Neuronal stem cell (in vitro differentiated cells): ENCODE data around the gene SLX9.

Experiments used
- DNase-seq: peaks from one replicate; pipeline ENCODE4 v3.0.0-alpha.2; 2013; ENCODE audit warnings: low spot score
- H2AFZ ChIP-seq: one replicate; pipeline ENCODE4 v1.6.1; 2013; ENCODE audit warnings: mild to moderate bottlenecking, low read length, inconsistent platforms
- H2AK5ac ChIP-seq: 2 replicates; pipeline ENCODE4 v1.6.1; 2013; ENCODE audit warnings: low read depth, mild to moderate bottlenecking, inconsistent platforms, low read length, moderate library complexity, mixed read lengths
- H2BK120ac ChIP-seq: 2 replicates; pipeline ENCODE4 v1.6.1; 2013; ENCODE audit warnings: low read depth, mild to moderate bottlenecking, inconsistent platforms, low read length, moderate library complexity, mixed read lengths
- H2BK12ac ChIP-seq: one replicate; pipeline ENCODE4 v1.6.1; 2013; ENCODE audit warnings: low read length, inconsistent platforms
- H2BK15ac ChIP-seq: 2 replicates; pipeline ENCODE4 v1.6.1; 2013; ENCODE audit warnings: mild to moderate bottlenecking, low read length, inconsistent platforms, mixed read lengths
- H2BK5ac ChIP-seq: one replicate; pipeline ENCODE4 v1.6.1; 2013; ENCODE audit warnings: inconsistent platforms, mild to moderate bottlenecking, low read length, moderate library complexity
- H3K14ac ChIP-seq: one replicate; pipeline ENCODE4 v1.6.1; 2013; ENCODE audit warnings: low read length, inconsistent platforms
- H3K18ac ChIP-seq: 2 replicates; pipeline ENCODE4 v1.6.1; 2013; ENCODE audit warnings: low read length, inconsistent platforms
- H3K23ac ChIP-seq: 2 replicates; pipeline ENCODE4 v1.6.1; 2013; ENCODE audit warnings: low read depth, mild to moderate bottlenecking, mixed read lengths, low read length, inconsistent platforms; ENCODE audit not compliant: poor library complexity
- H3K27ac ChIP-seq: replicated peaks from 3 replicates; pipeline ENCODE4 v1.5.1; 2013; ENCODE audit warnings: low read length, inconsistent platforms
- H3K27me3 ChIP-seq, 3 experiments: 2 replicates each; pipeline ENCODE4 v1.6.1; 2013; ENCODE audit warnings: low read length in 3 of 3, mild to moderate bottlenecking in 2 of 3, inconsistent platforms in 1 of 3, low read depth in 1 of 3, mixed read lengths in 1 of 3, moderate library complexity in 1 of 3; ENCODE audit not compliant: control insufficient read depth in 3 of 3, insufficient read depth in 3 of 3
- H3K36me3 ChIP-seq, 2 donors: replicated peaks in 1 of 2; 2 replicates each; pipeline ENCODE4 v1.6.1; 2013; ENCODE audit warnings: low read length in 2 of 2; ENCODE audit not compliant: control insufficient read depth in 2 of 2, insufficient read depth in 2 of 2
- H3K4ac ChIP-seq: 2 replicates; pipeline ENCODE4 v1.6.1; 2013; ENCODE audit warnings: inconsistent platforms, mild to moderate bottlenecking, low read length, moderate library complexity
- H3K4me1 ChIP-seq, 2 donors: 1 replicate in 1 of 2; 2 replicates in 1 of 2; pipeline ENCODE4 v1.6.1; 2013; ENCODE audit warnings: low read length in 2 of 2, low read depth in 1 of 2; ENCODE audit not compliant: control insufficient read depth in 2 of 2, insufficient read depth in 1 of 2
- H3K4me2 ChIP-seq: one replicate; pipeline ENCODE4 v1.6.1; 2013; ENCODE audit warnings: mild to moderate bottlenecking, low read length, inconsistent platforms; ENCODE audit not compliant: insufficient read depth, poor library complexity, severe bottlenecking
- H3K4me3 ChIP-seq, 2 donors: 2 replicates each; pipeline ENCODE4 v1.5.1; 2013; ENCODE audit warnings: low read length in 2 of 2, mild to moderate bottlenecking in 2 of 2, inconsistent platforms in 1 of 2, moderate library complexity in 1 of 2
- H3K79me1 ChIP-seq: one replicate; pipeline ENCODE4 v1.6.1; 2013; ENCODE audit warnings: low read depth, mild to moderate bottlenecking, inconsistent platforms, low read length, moderate library complexity
- H3K9ac ChIP-seq: one replicate; pipeline ENCODE4 v1.6.1; 2013; ENCODE audit warnings: mild to moderate bottlenecking, low read depth, low read length, inconsistent platforms; ENCODE audit not compliant: poor library complexity
- H3K9me3 ChIP-seq, 2 donors: replicated peaks in 1 of 2; 2 replicates each; pipeline versions ENCODE3 to v1.6.1; 2013; ENCODE audit warnings: low read length in 2 of 2, mild to moderate bottlenecking in 2 of 2, inconsistent platforms in 1 of 2, low read depth in 1 of 2, mixed read lengths in 1 of 2, moderate library complexity in 1 of 2; ENCODE audit not compliant: control insufficient read depth in 2 of 2, insufficient read depth in 1 of 2
- H4K8ac ChIP-seq: one replicate; pipeline ENCODE4 v1.6.1; 2013; ENCODE audit warnings: low read depth, mild to moderate bottlenecking, inconsistent platforms, low read length, moderate library complexity
- H4K91ac ChIP-seq: one replicate; pipeline ENCODE4 v1.6.1; 2013; ENCODE audit warnings: low read length, low read depth, mild to moderate bottlenecking, inconsistent platforms; ENCODE audit not compliant: poor library complexity
- whole genome bisulfite sequencing, 2 donors: extraction: QIAGEN DNeasy Blood & Tissue Kit; methylation state at CpG; one replicate each; pipeline ENCODE4 v1.1.7; 2013; ENCODE audit warnings: missing lambda C conversion rate in 2 of 2, mixed read lengths in 1 of 2; ENCODE audit not compliant: insufficient read length in 2 of 2, insufficient replicate concordance in 1 of 2; ENCODE audit errors: extremely low coverage in 2 of 2; 5-methylcytosine and 5-hydroxymethylcytosine counted together

The SLX9 gene

DNA sequence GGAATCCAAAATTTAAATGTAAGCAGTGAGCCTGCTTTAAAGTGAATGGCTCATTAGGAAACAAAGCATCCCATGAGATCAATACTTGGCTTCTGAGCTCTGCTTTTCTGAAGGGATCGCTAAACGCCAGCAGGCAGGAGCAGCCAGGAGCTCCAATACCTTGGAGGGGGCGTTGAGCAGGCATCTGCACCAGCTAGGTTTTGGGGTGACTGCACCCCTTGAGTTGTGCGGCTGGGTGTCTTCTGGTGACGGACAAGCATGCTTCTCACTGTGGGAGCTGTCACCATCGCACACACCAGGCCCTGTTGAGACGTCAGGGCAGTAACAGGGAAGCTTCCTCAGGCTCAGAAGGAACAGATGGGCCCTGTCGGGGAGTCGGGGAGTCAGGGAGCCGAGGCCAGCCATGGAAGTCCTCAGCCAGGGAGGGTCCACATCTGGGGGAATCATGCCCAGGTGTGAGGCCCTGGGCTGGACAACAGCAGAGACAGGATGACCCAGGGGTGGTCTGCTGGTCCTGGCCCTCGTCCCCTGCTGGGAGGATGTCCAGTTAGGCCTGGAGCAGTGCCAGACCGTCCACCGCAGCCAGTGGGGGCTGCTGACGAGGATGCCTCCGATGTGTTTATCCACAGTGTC, 76.7 kb downstream of the SLX9 start:
- no peak overlapping the region for H3K4me3 ChIP-seq
- H3K79me1 ChIP-seq = no peaks in the 10 kb centered on the region
- H2BK15ac ChIP-seq = peak overlapping the region; percentile 23
- H3K27me3 ChIP-seq = peaks cover 0 to 40% (median 21%) of the 10 kb centered on the region in 3 experiments
- H3K4ac ChIP-seq = no peak overlapping the region
- H3K4me2 ChIP-seq = no peak overlapping the region
- no peak overlapping the region for H2BK12ac ChIP-seq
- no peak overlapping the region for H4K8ac ChIP-seq
- H2BK120ac ChIP-seq = no peak overlapping the region
- H3K4me1 ChIP-seq = peaks cover 28 to 33% of the 10 kb centered on the region in 2 donors
- WGBS, 2 donors = no CpG with 5 or more reads among the region's 15 CpGs
- no peak overlapping the region for H3K27ac ChIP-seq
- peak overlapping the region; percentile 3 for H2BK5ac ChIP-seq
- H3K9me3 ChIP-seq = peaks cover under 1 to 3% of the 10 kb centered on the region in 2 donors
- H3K14ac ChIP-seq = peak overlapping the region; percentile 92
- peak overlapping the region; percentile 18 for H3K23ac ChIP-seq
- H4K91ac ChIP-seq = no peak overlapping the region
- H3K18ac ChIP-seq = peak overlapping the region; percentile 52
- no peak overlapping the region for H2AFZ ChIP-seq
- H3K36me3 ChIP-seq = no peaks in the 10 kb centered on the region
- H2AK5ac ChIP-seq = peak overlapping the region; percentile 88
- DNase-seq = no peak
- peak overlapping the region; percentile 72 for H3K9ac ChIP-seq

DNA sequence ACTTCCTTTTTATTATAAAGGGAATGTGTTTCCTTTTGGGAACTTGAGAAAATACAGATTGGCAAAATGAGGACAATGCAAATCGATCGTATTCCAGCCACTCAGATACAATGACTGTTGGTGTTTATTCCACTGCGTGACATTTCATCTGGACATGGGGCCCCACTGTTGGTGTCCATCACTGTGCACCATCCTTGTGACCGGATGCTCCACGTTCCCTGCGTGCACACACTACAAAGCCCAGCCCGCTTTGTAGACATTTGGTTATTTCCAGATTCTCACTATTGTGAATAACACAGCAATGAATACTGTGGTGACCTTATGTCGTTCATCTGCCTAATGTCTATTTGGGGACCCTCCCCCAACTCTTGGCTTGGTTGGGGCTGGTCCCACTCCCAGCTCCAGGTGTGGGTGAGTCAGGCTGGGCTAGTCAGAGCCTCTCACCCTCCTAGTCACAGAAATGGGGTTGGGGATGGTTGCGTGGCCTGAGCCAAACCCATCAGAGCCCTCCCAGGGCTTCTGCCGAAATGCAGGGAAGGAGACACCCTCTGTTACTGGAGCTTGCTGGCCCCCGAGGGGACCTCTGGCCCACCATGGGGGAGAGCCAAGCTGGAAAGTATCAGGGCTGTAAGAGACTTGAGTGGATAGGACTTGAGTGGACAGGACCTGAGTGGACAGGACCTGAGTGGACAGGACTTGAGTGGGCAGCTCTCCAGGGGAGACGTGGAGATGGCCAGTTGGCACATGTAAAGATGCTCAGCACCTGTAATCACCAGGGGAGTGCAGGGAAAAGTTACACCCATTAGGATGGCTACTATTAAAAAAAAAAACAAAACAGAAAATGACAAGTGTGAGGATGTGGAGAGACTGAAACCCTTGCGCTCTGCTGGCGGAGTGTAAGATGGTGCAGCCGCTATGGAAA, 77.5 kb downstream of the SLX9 start:
- Histone ChIP-seq H4K8ac (no peak overlapping the region), H3K4ac (no peak overlapping the region), H2BK12ac (peak overlapping the region; percentile 46), H2BK15ac (no peak overlapping the region), H2BK120ac (no peak overlapping the region), H3K4me1 (peaks cover 22 to 36% of the 10 kb centered on the region in 2 donors), H4K91ac (no peak overlapping the region), H2AK5ac (peak overlapping the region; percentile 88), H3K9ac (no peak overlapping the region), H3K9me3 (peaks cover 2 to 3% of the 10 kb centered on the region in 2 donors), H3K36me3 (no peaks in the 10 kb centered on the region), H3K27me3 (peaks cover 0 to 42% (median 21%) of the 10 kb centered on the region in 3 experiments), H3K18ac (no peak overlapping the region), H3K27ac (no peak overlapping the region), H3K23ac (no peak overlapping the region), H2BK5ac (peak overlapping the region; percentile 3), H3K4me2 (no peak overlapping the region), H3K79me1 (no peaks in the 10 kb centered on the region), H2AFZ (no peak overlapping the region), H3K14ac (no peak overlapping the region), H3K4me3 (no peak overlapping the region)
- WGBS, 2 donors = no CpG with 5 or more reads among the region's 15 CpGs
- no peak for DNase-seq

DNA sequence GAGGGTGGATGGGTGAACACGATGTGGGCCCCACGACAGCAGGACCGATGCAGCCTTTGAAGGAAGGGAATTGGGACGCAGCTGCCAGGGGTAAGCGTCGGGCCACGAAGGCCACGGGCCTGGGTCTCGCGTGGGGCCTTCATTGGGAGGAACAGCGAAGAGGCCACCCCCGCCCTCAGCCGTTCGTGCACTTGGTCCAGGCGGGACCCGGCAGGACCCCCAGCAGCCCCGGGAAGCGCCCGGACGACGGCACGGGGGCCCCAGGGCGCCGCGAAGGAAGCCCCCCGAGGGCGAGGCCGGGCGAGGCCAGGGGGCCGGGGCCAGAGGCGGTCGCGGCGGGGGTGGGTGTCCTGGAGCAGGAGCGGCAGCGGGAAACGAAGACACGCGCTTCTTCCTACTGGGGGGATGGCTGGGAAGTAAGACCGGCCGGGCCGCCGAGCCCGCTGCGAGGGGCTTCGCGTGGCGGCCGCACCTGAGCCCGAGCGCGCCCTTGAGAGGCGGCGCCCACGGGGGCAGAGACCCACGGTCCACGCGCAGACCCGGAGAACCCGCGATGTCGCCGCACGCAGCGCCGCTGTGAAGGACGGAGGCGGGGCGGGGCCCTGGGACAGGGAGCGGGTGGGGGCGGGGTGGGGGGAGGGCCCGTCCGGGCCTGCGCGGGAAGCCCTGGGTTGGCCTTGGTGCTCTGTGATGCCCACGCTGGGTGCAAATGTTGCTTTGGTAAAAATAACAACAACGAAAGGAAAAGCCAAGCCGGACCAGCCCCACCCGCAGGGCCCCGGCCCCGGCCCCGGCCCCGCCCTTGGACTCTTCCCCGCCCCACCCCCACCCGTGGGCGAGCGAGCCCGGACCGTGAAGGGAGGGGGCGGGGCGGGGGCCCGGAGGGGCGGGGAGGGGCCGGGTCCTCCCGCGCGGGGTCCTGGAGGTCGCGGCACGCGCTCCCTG, 78.6 kb downstream of the SLX9 start:
- Histone ChIP-seq H3K9ac (peak overlapping the region; percentile 78), H4K8ac (no peak overlapping the region), H4K91ac (peak overlapping the region; percentile 31), H2AK5ac (no peak overlapping the region), H3K27ac (no peak overlapping the region), H2BK120ac (no peak overlapping the region), H2AFZ (peak overlapping the region; percentile 15), H3K79me1 (no peaks in the 10 kb centered on the region), H3K4me3 (peak overlapping the region in 1 of 2 donors; percentile 72), H3K23ac (peak overlapping the region; percentile 74), H3K4me2 (peak overlapping the region; percentile 94), H3K9me3 (peaks cover 2 to 3% of the 10 kb centered on the region in 2 donors), H2BK12ac (peak overlapping the region; percentile 77), H2BK15ac (peak overlapping the region; percentile 68), H2BK5ac (no peak overlapping the region), H3K4ac (no peak overlapping the region), H3K4me1 (peaks cover 11 to 32% of the 10 kb centered on the region in 2 donors), H3K18ac (peak overlapping the region; percentile 93), H3K27me3 (peaks cover 0 to 48% (median 21%) of the 10 kb centered on the region in 3 experiments), H3K14ac (no peak overlapping the region), H3K36me3 (no peaks in the 10 kb centered on the region)
- DNase-seq = no peak
- WGBS, 2 donors = no CpG with 5 or more reads among the region's 101 CpGs
